HCT116 (cell line): Measurements from ENCODE around the gene APP.

Experiments used
- CTCF ChIP-seq, 3 experiments: fragments of 200-600 bp in 1 of 3; sonication (generic) in 1 of 3; IDR thresholded peaks in 2 of 3; conservative IDR thresholded peaks in 1 of 3; 2 replicates each; pipeline ENCODE4 v1.5.1; 2012 to 2017; ENCODE audit warnings: low read depth in 2 of 3, low read length in 2 of 3, antibody characterized with exemption in 1 of 3, borderline replicate concordance in 1 of 3, control low read depth in 1 of 3, mild to moderate bottlenecking in 1 of 3, mixed read lengths in 1 of 3, mixed run types in 1 of 3, moderate library complexity in 1 of 3; ENCODE audit not compliant: insufficient read depth in 1 of 3
- EZH2 ChIP-seq: fragments of 200-600 bp; sonication (generic); IDR thresholded peaks from 2 replicates; pipeline ENCODE4 v1.6.1; 2017; ENCODE audit warnings: antibody characterized with exemption, mixed run types
- EZH2phosphoT487 ChIP-seq: fragments of 200-600 bp; IDR thresholded peaks from 2 replicates; pipeline ENCODE4 v1.6.1; 2018; ENCODE audit warnings: antibody characterized with exemption, borderline replicate concordance
- FOSL1 ChIP-seq: IDR thresholded peaks from 2 replicates; pipeline ENCODE4 v1.6.1; 2012; ENCODE audit warnings: low read depth
- SP1 ChIP-seq: IDR thresholded peaks from 2 replicates; pipeline ENCODE4 v1.6.1; 2012; ENCODE audit warnings: low read depth
- YY1 ChIP-seq: IDR thresholded peaks from 2 replicates; pipeline ENCODE4 v1.6.1; 2011; ENCODE audit warnings: low read length, low read depth, moderate library complexity, mild to moderate bottlenecking; ENCODE audit not compliant: insufficient replicate concordance; ENCODE audit errors: extremely low read depth

GRCh38 chr21:26020510-26020909 lies 150.1 kb downstream of the APP start:
- TF ChIP-seq SP1 (no peak), YY1 (no peak), CTCF (IDR thresholded peaks at IDR 0.05 in 2 of 3, conservative IDR thresholded peaks at IDR 0.05 in 1 of 3; ENCODE audit: borderline replicate concordance in 1 of 3, insufficient read depth in 1 of 3, low read depth in 2 of 3, low read length in 2 of 3) (no peak), FOSL1 (no peak), EZH2 (no peak), EZH2phosphoT487 (no peak)
